Body of pancreas (tissue), 4 donors: ENCODE data around the gene ARFGAP3. TPM values are rescaled to one million over a fixed set of nuclear protein-coding genes. Genes with fewer than 3 reads are reported as not detected.
"Not testable (repeated sequence)": the region's sequence is repeated elsewhere in the genome, so short reads cannot be mapped to it uniquely, and the experiment has no call there.

ENCODE experiments used
- ATAC-seq: fragments of 150-250 bp; one replicate; pipeline ENCODE4 v1.9.1; 2016
- DNase-seq, 4 donors: peaks; one replicate each; pipeline ENCODE4 v3.0.0-alpha.2; 2019
- H3K27ac ChIP-seq, 4 donors: fragments of 200-600 bp; sonication (generic); 1 replicate in 3 of 4; 2 replicates in 1 of 4; pipeline versions ENCODE4 v1.5.1 to v1.6.1; 2016 to 2019; ENCODE audit warnings: mild to moderate bottlenecking in 1 of 4, mixed read lengths in 1 of 4, moderate library complexity in 1 of 4
- H3K27me3 ChIP-seq, 2 donors: fragments of 200-600 bp; sonication (generic); one replicate each; pipeline ENCODE4 v1.6.0; 2016; ENCODE audit warnings: mild to moderate bottlenecking in 1 of 2
- H3K36me3 ChIP-seq, 2 donors: fragments of 200-600 bp; sonication (generic); replicated peaks in 1 of 2; 2 replicates each; pipeline ENCODE4 v1.5.1; 2016; ENCODE audit warnings: low read depth in 2 of 2; ENCODE audit not compliant: insufficient read depth in 1 of 2
- H3K4me1 ChIP-seq: fragments of 200-600 bp; sonication (generic); one replicate; pipeline ENCODE4 v1.6.0; 2016
- H3K4me3 ChIP-seq, 2 donors: fragments of 200-600 bp; sonication (generic); 1 replicate in 1 of 2; 2 replicates in 1 of 2; pipeline ENCODE4 v1.5.1; 2016 to 2019
- H3K9me3 ChIP-seq, 3 donors: fragments of 200-600 bp; sonication (generic); 1 replicate in 2 of 3; 2 replicates in 1 of 3; pipeline ENCODE4 v1.5.1; 2016
- CTCF ChIP-seq, 7 experiments: fragments of 450-650 bp in 4 of 7; fragments of 200-600 bp in 3 of 7; sonication (generic) in 3 of 7; IDR thresholded peaks; one replicate each; pipeline ENCODE4 v1.5.1; 2016 to 2019; ENCODE audit warnings: antibody characterized with exemption in 7 of 7
- POLR2A ChIP-seq, 3 donors: fragments of 450-650 bp; IDR thresholded peaks; one replicate each; pipeline ENCODE4 v1.6.1; 2016; ENCODE audit warnings: antibody characterized with exemption in 3 of 3, mild to moderate bottlenecking in 2 of 3
- WGBS, 2 donors: methylation state at CpG; one replicate each; pipeline ENCODE4 v1.1.5; 2017; 5-methylcytosine and 5-hydroxymethylcytosine counted together
- intact Hi-C: fragments of 100-400 bp; cut with DNase I; formaldehyde crosslinking; loops from one replicate; pipeline ENCODE4 v1.15.1; 2023
- total RNA-seq, 2 donors: library from RNA; depleted of rRNA; stranded (reverse); fragments of >200 nt; gene quantifications; one replicate each; pipeline ENCODE4 v1.1.0, GENCODE V29; 2016

ARFGAP3 gene
- total RNA-seq, 2 donors from 2014 or later = 64.3 to 73.2 TPM

- intact Hi-C loops = no loop called here
- DNase-seq = no peak
- 70 to 77% methylated on average over 12 of the region's 12 CpGs for WGBS, 2 donors
These were observed 69.1 kb downstream of the ARFGAP3 start for GRCh38 chr22:42788021-42788420.

GRCh38 chr22:42787357-42787736 lies 69.7 kb downstream of the ARFGAP3 start:
- ATAC-seq (no peak), DNase-seq (no peak)
- Histone ChIP-seq H3K36me3 (no peaks in the 10 kb centered on the region), H3K9me3 (no peaks in the 10 kb centered on the region), H3K27me3 (no peaks in the 10 kb centered on the region), H3K27ac (no peak overlapping the region), H3K4me3 (no peak overlapping the region), H3K4me1 (no peaks in the 10 kb centered on the region)
- intact Hi-C loops = no loop called here
- WGBS, 2 donors = 85 to 87% methylated on average over 10 to 14 of the region's 14 CpGs
- TF ChIP-seq CTCF (IDR thresholded peaks at IDR 0.05) (no peak), POLR2A (IDR thresholded peaks at IDR 0.05) (no peak)

More at GRCh38 chr22:42788021-42788420, 69.1 kb downstream of the ARFGAP3 start:
- H3K27ac ChIP-seq = no peak overlapping the region
- ATAC-seq = no peak
- TF ChIP-seq CTCF (IDR thresholded peaks at IDR 0.05) (no peak), POLR2A (IDR thresholded peaks at IDR 0.05) (no peak)
- no peaks in the 10 kb centered on the region for H3K27me3 ChIP-seq
- no peak overlapping the region for H3K4me3 ChIP-seq
- no peaks in the 10 kb centered on the region for H3K36me3 ChIP-seq
- no peaks in the 10 kb centered on the region for H3K4me1 ChIP-seq
- H3K9me3 ChIP-seq = no peaks in the 10 kb centered on the region

- no peak for ATAC-seq
- no peaks in the 10 kb centered on the region for H3K4me1 ChIP-seq
- no peaks in the 10 kb centered on the region for H3K9me3 ChIP-seq
- no peak overlapping the region for H3K4me3 ChIP-seq
- H3K27ac ChIP-seq = no peak overlapping the region
- H3K36me3 ChIP-seq = no peaks in the 10 kb centered on the region
- intact Hi-C loops = no loop called here
- no peak for TF ChIP-seq POLR2A (IDR thresholded peaks at IDR 0.05)
- H3K27me3 ChIP-seq = no peaks in the 10 kb centered on the region
- no peak for DNase-seq
- WGBS, 2 donors = 82 to 94% methylated on average over 13 to 16 of the region's 16 CpGs
These were observed 70.3 kb downstream of the ARFGAP3 start for GRCh38 chr22:42786606-42787356.

- Histone ChIP-seq H3K27me3 (no peaks in the 10 kb centered on the region), H3K9me3 (no peaks in the 10 kb centered on the region), H3K27ac (no peak overlapping the region), H3K4me3 (no peak overlapping the region), H3K36me3 (no peaks in the 10 kb centered on the region), H3K4me1 (no peaks in the 10 kb centered on the region)
- TF ChIP-seq CTCF (IDR thresholded peaks at IDR 0.05) = no peak
- TF ChIP-seq POLR2A (IDR thresholded peaks at IDR 0.05) = no peak
- no peak for ATAC-seq
- DNase-seq = no peak
- intact Hi-C loops = no loop called here
- 74 to 80% methylated on average over 7 to 20 of the region's 20 CpGs for WGBS, 2 donors
These were observed 71.2 kb downstream of the ARFGAP3 start for GRCh38 chr22:42785706-42786499.

GRCh38 chr22:42782306-42782705 lies 74.8 kb downstream of the ARFGAP3 start:
- ATAC-seq, DNase-seq, H3K36me3 ChIP-seq, H3K4me3 ChIP-seq, H3K27ac ChIP-seq, H3K9me3 ChIP-seq, H3K27me3 ChIP-seq, H3K4me1 ChIP-seq, intact Hi-C loops: not testable (repeated sequence)
- 84 to 92% methylated on average over 9 of the region's 9 CpGs for WGBS, 2 donors
